NOMO-1 treated with dmso at 0.1 percent for 144 hours (cell line): ENCODE results near the gene KRT28.
A peak's percentile ranks its signal among the peaks of the same experiment; 100 is the strongest.

Experiments
- DNase-seq: peaks from one replicate; lab custom pipeline; 2025; ENCODE audit not compliant: unreplicated experiment; lab: John Stamatoyannopoulos, UW

The KRT28 gene, protein sequence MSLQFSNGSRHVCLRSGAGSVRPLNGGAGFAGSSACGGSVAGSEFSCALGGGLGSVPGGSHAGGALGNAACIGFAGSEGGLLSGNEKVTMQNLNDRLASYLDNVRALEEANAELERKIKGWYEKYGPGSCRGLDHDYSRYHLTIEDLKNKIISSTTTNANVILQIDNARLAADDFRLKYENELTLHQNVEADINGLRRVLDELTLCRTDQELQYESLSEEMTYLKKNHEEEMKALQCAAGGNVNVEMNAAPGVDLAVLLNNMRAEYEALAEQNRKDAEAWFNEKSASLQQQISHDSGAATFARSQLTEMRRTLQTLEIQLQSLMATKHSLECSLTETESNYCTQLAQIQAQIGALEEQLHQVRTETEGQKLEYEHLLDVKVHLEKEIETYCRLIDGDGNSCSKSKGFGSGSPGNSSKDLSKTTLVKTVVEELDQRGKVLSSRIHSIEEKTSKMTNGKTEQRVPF

DNA sequence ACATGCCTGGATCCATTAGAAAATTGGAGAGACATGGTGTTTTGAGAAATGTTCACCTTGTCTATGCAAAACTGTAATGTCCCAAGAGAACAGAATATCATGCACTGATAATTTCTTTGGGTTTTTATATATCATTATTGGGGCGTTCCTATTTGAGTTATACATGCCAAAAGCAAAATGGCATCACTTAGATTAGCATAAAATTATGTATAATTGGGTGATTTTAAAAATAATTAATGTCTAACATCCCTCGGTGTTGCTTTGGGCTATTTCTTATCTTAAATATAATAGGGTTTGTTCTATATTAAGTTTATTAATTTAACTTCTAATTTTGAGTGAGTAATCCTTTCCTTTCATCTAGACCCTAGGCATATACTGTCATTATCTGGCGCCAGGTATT lies at the start of gene KRT28:
Gene KRT28 (minus strand): TSS at position 101 of the 400 bp plus-strand sequence. CDS start 66 bp downstream, at position 35.
- no peak for DNase-seq

DNA sequence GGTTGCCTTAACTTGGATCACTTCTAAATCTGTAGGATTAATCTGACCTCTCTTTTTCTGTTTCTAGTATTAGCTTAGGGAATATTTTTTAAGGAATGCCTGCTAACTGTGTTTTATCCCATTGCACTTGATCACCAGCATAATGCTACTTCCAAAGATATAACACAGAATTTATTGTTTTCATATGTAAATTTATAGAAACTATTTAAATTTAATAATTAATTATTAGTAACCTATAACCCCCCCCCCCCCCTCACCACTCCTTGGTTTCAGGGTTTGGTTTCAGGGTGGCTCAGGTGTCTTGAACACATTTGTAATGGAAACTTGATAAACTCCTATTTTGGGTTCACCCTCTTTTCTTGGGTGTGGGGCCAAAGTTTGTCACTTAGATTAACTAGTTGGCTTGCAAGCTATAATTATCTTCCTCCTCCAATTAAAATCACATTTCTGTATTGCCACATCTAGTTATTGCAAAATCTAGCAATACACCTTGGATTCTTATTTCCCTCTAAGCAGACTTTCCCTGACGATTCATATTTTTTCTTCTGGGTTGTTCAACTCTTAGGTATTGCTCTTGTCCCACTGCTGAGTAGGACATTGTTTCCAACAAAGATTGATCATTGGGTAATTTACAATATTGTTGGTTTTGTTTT lies 49.0 kb upstream of the KRT28 start:
- peak; percentile 9 for DNase-seq

DNA sequence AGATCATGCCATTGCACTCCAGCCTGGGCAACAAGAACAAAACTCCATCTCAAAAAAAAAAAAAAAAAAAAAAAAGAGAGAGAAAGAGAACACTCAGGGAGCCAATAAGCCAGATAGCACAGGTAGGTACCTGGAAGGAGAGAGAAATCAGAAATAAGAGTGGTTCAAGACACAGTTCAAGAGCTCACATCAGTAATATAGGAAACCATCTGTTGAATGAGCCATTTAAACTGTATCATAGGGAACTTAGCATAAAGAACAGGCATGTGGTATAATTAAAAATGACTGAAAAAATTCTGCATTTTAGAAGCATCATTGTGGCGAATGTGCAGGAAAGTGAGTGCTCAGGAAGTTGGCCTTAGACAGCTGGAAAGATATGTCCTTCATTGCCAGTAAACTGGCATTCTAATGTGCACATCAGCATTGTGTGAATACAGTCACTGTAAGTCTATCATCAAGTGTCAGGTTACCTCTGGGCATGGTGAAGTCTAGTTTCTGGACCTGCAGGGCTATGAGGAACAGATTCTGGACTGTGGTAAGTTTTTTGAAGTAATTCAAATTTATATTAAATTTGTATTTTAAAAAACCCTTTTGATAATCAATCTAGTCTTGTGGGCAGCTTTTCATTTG lies 46.9 kb upstream of the KRT28 start:
- DNase-seq = no peak

DNA sequence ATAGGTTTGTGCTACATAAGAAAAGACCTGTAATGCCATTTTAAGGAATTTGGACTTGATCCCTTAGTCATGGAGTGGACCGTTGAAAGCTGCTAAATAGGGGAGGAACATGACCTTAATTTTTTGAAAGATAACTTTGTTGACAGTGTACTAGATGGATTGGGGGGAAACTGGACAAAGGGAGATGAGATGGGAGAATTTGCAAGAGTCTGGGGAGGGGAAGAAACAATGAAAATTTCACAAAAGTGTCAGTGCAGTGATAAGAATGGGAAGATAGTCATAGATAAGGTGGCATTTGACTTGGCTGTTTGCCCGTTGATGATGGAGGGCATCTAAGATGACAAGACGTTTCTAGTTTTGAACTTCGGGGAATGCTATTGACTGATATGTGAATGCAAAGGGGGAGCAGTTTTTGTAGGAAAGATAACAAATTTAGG lies 44.9 kb upstream of the KRT28 start:
- no peak for DNase-seq

DNA sequence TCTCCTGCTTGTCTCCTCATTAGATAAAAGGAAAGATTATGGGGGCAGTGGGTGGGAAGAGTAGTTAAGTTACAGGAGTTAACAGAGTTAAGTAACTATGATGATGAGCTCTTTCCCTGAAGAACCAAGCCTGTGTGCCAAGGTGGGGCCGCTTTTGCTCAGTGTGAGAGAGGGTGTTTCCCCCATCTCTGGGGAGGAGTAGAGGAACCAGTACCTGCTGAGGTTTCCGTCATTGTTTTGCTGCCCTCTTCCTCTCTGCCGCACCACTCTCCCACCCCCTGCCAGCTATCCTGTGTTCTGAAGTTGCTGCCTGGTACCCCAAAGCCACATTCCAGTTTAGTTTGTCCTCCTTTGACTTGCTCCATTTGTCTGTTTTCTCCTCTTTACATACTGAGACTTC lies 43.5 kb upstream of the KRT28 start:
- no peak for DNase-seq

DNA sequence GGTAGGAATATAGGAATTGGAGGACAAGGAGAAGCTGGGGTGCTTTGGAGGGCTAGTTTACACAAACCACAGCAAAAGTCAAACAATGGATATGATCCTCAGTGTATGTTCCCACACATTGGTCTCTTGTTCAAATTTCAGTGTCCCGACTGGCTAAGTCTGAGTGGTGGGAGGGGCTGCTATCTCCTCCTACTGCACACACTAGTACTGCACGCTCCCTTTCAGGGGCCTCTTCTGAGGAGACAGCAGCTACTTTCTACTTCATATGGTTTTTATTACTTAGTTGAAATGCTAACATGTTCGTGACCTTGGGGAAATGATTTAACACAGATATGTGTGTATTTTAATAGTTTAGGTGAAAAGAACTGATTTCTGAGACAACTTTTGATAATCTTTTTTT lies 41.5 kb upstream of the KRT28 start:
- no peak for DNase-seq

DNA sequence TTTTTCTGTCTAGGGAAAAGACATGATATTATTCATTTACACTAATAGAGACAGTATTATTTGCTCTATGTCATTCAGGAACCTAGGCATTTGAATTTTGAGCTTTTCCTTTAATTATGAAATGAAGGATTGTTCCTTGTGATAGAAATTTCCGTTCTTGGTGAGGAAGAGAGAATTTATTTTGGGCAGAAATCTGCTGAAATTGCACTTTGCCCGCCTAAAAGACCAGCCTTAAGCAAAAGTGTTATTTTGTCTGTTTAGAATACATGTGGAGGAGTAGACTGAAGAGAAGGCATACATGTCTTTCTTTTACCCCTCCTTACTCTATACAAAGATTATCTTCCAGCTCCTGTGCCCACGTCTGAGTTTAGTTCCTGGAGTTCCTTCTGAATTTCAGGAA lies 39.4 kb upstream of the KRT28 start:
- DNase-seq = no peak

DNA sequence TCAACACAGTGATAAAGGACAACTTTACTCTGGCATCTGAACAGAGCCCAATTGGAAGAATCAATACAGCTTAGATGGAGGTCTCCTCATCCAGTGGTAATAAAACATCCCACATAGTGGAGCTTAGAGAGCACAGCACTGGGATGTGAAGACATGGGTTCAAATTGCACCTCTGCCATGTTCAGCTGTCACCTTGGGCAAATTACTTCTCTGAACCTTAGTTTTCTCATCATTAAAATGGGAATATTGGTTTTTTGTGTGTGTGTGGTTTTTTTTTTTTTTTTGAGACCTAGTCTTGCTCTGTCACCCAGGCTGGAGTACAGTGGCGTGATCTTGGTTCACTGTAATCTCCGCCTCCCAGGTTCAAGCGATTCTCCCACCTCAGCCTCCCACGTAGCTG lies 36.3 kb upstream of the KRT28 start:
- no peak for DNase-seq

DNA sequence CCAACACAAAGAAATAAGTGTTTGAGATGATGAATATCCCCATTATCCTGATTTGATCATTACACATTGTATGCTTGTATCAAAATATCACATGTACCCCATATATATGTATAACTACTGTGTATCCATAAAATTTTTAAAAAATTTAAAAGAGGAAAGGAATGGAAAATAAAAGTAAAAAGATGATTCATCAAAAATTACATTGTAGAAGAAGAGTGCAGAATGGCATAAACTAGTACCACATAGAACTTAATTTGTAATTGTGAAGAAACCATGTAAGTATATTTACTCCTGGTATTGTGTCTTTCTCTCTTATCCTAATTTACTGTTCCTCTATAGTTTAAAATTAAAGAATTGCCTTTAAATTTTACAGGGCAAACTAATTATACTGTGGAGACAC lies 34.1 kb upstream of the KRT28 start:
- no peak for DNase-seq

DNA sequence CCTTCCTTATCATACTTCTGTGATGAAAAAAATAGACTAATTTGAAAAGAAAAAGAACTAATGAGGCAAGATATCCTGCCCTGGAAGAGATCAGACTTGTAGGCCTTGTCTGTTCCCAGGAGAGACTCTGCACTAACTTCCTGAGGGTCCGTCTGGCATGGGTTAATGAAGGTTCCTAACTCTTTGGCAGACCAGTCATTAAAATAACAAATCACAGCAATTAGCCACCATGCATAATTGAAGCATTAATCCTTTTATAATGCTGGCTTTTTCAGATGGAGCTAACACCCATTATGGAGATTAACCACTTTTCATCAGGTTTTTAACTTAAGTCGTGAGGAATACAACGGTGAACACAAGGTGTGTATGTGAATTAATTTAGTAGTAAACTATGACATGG lies 33.1 kb upstream of the KRT28 start:
- DNase-seq = no peak

DNA sequence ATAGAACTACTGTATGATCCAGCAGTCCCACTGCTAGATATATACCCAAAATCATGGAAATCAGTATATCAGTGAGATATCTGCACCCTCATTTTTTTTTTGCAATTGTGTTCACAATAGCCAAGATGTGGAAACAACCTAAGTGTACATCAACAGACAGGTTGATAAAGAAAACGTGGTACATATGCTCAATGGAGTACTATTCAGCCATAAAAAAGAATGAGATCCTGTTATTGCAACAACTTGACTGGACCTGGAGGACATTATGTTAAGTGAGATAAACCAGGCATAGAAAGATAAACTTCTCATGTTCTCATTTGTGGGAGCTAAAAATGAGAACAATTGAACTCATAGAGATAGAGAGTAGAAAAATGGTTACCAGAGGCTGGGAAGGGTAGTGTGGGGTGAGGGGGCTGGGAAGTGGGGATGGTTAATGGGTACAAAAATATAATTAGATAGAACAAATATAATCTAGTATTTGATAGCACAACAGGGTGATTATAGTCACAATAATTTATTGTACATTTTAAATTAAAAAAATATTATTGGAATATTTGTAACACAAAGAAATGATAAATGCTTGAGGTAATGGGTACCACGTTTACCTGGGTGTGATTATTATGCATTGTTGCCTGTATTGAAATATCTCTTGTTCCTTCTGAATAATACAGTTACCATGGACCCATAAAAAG lies 30.5 kb upstream of the KRT28 start:
- DNase-seq = no peak

DNA sequence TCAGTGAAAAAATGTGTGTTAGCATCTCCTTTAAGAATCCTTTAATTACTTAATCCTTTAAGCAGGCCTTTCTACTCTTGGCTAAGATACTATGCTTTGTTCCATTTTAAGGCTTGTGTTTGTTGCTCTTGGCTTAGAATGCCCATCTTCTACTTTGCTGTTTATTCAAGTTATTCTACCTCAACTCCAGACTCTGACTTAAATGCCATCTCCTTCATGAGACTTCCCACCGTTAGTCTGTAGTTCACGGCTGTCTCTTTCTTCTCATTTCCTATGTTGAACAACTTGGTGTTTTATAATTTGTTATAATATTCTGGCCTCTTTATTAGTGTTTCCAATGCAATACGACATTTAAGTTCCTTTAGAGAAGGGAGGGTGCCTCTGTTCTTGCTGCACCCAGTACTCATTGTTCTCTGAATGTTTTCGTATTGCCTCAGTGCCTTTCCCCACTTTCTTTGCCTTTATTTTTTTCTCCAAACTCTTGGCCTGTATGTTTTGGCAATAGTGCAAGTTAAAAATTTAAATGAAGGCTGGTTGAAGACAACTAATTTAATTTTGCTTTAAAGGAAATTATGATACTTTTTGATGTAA lies 28.8 kb upstream of the KRT28 start:
- no peak for DNase-seq

DNA sequence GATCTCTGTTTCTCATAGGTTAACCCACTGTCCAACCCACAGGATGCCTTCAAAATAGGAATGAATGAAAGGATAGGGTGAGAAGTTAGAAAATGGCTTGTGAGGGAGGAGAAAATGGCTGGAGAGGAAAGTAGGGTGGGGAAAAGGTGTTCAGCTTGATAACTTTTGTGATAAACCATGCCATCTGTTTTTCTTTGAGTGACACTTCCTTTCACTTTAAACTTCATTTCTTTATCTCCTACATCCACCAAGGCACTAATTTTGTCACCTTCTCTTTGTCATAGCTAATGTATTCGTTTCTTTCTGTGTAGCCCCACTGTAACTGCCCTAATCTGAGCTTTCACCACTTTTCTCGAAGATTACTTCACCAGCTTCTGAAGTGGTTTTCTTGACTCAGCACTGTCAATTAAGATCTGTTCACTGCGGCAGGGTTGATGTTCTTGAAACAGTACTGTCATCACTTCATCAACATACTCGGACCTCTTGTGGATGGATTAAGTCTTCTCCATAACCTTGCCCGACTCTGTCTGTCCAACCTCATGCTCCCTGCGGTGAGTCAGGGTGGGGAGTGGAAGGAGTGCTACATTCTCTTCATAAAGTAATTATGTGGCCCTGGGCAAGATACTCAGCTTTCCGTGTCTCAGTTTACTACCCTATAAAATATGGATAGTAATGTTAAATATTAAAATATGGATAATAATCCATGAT lies 28.1 kb upstream of the KRT28 start:
- DNase-seq = peak; percentile 28

DNA sequence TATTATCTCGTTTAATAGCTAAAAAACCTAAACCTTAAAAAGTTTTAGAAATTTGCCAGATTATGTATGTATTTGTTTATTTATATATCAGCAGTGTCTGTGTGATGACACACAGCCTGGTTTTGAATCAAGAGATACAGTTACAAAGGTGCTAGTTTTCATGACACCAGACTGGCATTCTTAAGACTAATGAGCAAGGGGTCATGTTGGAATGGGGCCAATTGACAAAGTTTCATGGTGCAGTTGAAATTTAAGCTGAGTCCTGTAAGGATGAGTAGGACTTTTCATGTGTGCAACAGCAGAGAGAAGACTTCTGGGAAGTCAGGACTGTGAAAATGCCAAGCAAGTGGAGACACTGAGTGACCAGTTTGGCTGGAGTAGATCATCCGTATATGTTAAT lies 25.8 kb upstream of the KRT28 start:
- DNase-seq = no peak

DNA sequence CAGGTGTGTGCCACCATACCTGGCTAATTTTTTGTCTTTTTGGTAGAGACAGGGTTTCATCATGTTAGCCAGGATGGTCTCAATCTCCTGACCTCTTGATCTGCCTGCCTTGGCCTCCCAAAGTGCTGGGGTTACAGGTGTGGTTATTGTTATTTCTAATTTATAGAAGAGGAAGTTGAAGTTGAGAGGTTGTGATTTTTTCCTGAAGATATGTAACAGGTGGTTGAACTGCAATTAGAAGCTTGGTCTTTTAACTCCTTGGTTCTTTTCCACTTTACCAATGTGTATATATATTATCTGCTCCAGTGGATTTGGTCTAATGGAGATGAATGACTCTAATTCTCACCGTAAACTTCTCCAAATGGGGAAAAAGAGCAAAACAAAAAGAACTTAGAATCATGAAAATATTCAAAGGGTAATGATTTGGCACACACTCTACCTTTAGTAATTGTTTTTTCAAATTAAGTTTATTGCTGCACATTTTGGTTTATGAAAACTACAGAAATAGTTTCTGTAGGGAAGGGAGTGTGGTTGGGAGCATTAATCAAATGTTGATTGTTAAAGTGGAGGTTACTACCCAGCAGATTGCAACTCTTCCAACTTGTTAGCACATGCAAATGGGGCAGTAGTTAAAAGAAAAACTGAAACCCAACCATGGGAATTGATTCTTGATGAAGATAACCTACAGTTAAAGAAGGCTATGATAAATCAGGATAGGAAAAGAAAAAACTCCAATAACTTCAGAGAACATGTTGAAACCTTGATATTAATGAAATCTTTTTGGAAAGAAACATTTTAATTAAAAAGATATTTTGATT lies 24.5 kb upstream of the KRT28 start:
- no peak for DNase-seq

DNA sequence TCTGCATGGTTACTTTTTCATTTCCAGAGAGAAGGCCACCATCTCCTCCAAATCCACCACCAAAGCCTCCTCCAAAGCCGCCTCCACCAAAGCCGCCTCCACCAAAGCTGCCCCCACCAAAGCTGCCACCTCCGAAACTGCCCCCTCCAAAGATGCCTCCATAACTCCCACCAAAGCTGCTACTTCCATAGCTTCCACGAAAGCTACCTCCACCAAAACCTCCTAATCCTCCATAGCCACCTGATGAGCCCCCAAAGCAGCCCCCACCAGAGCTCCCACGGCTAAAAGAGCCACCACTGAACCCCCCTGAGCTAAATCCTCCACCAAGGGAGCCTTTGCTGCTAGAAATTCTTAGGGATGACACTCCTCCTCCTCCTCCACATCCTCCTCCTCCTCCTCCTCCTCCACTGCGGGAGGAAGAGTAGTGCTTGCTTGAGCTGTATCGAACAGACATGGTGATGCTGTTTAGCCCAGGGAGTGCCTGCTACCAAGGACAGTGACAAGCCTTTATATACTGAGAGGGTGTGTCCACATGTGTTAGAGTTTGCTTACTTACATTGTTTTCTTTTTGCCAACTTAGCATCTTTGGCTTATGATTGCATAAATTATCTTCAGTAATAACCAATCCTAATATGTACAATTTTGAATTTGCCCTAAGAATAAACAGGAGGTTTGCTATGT lies 22.5 kb upstream of the KRT28 start, which contains the start of gene KRT10:
Gene KRT10 (minus strand): TSS at position 483 of the 681 bp plus-strand sequence. CDS start 29 bp downstream, at position 454.
- no peak for DNase-seq

DNA sequence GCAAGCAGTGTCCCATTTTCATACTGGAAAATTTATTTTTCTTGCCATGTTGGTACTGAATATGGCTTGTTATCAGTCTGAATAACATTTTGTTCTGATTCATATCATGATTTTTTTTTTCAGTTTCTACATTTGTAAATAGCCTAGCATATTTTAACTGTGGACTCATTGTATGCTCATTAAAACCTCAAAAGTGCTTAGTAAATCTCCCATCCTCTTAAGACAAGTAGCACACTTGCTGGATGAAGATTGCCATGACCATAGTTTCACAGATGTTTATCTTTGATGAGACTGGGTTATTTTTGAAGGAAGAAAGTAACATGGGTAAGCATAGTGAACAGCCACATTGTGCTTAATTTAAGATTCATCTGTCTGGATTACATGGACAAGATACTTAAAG lies 21.8 kb upstream of the KRT28 start:
- DNase-seq = no peak

DNA sequence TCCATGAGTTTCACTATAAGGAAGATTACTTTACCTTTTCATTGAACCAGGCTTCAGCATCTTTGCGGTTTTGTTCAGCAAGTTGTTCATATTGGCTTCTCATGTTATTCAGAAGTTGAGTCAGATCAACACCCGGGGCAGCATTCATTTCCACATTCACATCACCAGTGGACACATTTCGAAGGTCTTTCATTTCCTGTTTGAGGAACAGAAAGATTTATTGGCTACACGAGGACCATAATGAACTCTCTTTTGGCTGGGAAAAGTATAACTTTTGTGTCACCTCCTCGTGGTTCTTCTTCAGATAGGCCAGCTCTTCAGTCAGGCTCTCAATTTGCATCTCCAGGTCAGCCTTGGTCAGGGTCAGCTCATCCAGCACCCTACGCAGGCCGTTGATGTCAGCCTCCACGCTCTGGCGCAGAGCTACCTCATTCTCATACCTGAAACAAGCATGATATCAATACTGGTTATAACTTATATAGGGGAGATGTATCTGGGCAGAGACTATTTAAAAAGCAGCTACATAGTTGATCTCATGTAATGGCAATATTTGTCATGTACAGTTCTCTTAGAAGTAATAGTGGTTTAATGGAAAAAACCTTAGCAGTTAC lies 20.6 kb upstream of the KRT28 start:
- DNase-seq = no peak
